Spleen (tissue), 11 donors: ENCODE results near the gene TMC1. TPM values are rescaled to one million over a fixed set of nuclear protein-coding genes. Genes with fewer than 3 reads are reported as not detected.

ENCODE experiments used
- DNase-seq: peaks from one replicate; pipeline ENCODE4 v3.0.0-alpha.2; 2020
- H3K27ac ChIP-seq, 8 donors: fragments of 200-600 bp; sonication (generic) in 7 of 8; 1 replicate in 4 of 8; 2 replicates in 4 of 8; pipeline versions ENCODE4 v1.5.0 to v1.8.0; 2016 to 2021; ENCODE audit warnings: inconsistent platforms in 4 of 8, mild to moderate bottlenecking in 4 of 8, moderate library complexity in 1 of 8
- H3K27me3 ChIP-seq, 7 donors: fragments of 200-600 bp; sonication (generic) in 6 of 7; replicated peaks in 1 of 7; 1 replicate in 4 of 7; 2 replicates in 3 of 7; pipeline versions ENCODE4 v1.5.0 to v1.8.0; 2016 to 2021; ENCODE audit warnings: inconsistent platforms in 3 of 7, mild to moderate bottlenecking in 1 of 7
- H3K36me3 ChIP-seq, 6 donors: fragments of 200-600 bp; sonication (generic) in 5 of 6; 1 replicate in 4 of 6; 2 replicates in 2 of 6; pipeline versions ENCODE4 v1.5.0 to v1.8.0; 2016 to 2021; ENCODE audit warnings: inconsistent platforms in 2 of 6
- H3K4me1 ChIP-seq, 6 donors: fragments of 200-600 bp; sonication (generic) in 5 of 6; 1 replicate in 3 of 6; 2 replicates in 3 of 6; pipeline versions ENCODE4 v1.5.0 to v1.8.0; 2016 to 2021; ENCODE audit warnings: inconsistent platforms in 3 of 6
- H3K4me3 ChIP-seq, 8 donors: fragments of 200-600 bp; sonication (generic) in 7 of 8; 1 replicate in 4 of 8; 2 replicates in 4 of 8; pipeline versions ENCODE4 v1.5.0 to v1.8.0; 2016 to 2021; ENCODE audit warnings: inconsistent platforms in 4 of 8, mild to moderate bottlenecking in 4 of 8, moderate library complexity in 2 of 8
- H3K9me3 ChIP-seq, 8 donors: fragments of 200-600 bp; sonication (generic) in 7 of 8; 1 replicate in 4 of 8; 2 replicates in 4 of 8; pipeline versions ENCODE4 v1.5.0 to v1.8.0; 2016 to 2021; ENCODE audit warnings: inconsistent platforms in 4 of 8
- POLR2A ChIP-seq, 3 donors: fragments of 450-650 bp; IDR thresholded peaks; one replicate each; pipeline ENCODE4 v1.5.1; 2017; ENCODE audit warnings: antibody characterized with exemption in 3 of 3, mild to moderate bottlenecking in 1 of 3
- POLR2AphosphoS5 ChIP-seq, 3 donors: sonication (generic); formaldehyde crosslinking; IDR thresholded peaks; one replicate each; pipeline ENCODE4 v1.5.1; 2017; ENCODE audit warnings: antibody characterized with exemption in 3 of 3
- WGBS, 5 donors: extraction: QIAGEN DNeasy Blood & Tissue Kit in 3 of 5; methylation state at CpG; one replicate each; pipeline versions ENCODE4 v1.1.5 to v1.1.7; 2013 to 2018; 5-methylcytosine and 5-hydroxymethylcytosine counted together
- intact Hi-C: fragments of 100-400 bp; cut with DNase I; formaldehyde crosslinking; loops from one replicate; pipeline ENCODE4 v1.15.0; 2023; ENCODE audit warnings: low total_unique reads
- polyA plus RNA-seq, 3 donors: library from polyadenylated mRNA; stranded (reverse); fragments of 200-250 nt; gene quantifications; one replicate each; pipeline ENCODE4 v1.2.1, GENCODE V29; 2013
- total RNA-seq, 7 donors: library from RNA; depleted of rRNA in 3 of 7; stranded (reverse); fragments of >200 nt in 3 of 7; fragmentation: NEBNext Ultra II Directional in 4 of 7; extraction: Animal tissue kit (Norgen Biotek cat#: 25700) in 4 of 7; gene quantifications; one replicate each; pipeline versions ENCODE4 v1.1.0 to v1.2.1, GENCODE V29; 2016 to 2021
- TF ChIP-seq, protein P1 (sequence below), 11 experiments: fragments of 200-600 bp in 7 of 11; fragments of 450-650 bp in 4 of 11; sonication (generic) in 4 of 11; IDR thresholded peaks in 8 of 11; conservative IDR thresholded peaks in 3 of 11; 1 replicate in 7 of 11; 2 replicates in 4 of 11; pipeline versions ENCODE4 v1.4.0 to v1.8.0; 2016 to 2021; ENCODE audit warnings: antibody characterized with exemption in 11 of 11, inconsistent platforms in 4 of 11, mild to moderate bottlenecking in 1 of 11
- donor health status: healthy with polysubstance abuse.
- donor health status: DM: no; HTN: no; CAD: no; lungs with moderate emphysema.
- donor health status: DM: no; HTN: no; CAD: no.
- donor health status: Bipolar disorder and iron deficiency.
- donor health status: healthy.
- donor health status: DM: no; HTN: no; CAD: no.
- donor health status: DM: yes; HTN: yes; CAD: no.

TMC1 gene
- total and polyA plus RNA-seq, 10 donors = 0.04 to 0.16 TPM; not detected in 8

DNA sequence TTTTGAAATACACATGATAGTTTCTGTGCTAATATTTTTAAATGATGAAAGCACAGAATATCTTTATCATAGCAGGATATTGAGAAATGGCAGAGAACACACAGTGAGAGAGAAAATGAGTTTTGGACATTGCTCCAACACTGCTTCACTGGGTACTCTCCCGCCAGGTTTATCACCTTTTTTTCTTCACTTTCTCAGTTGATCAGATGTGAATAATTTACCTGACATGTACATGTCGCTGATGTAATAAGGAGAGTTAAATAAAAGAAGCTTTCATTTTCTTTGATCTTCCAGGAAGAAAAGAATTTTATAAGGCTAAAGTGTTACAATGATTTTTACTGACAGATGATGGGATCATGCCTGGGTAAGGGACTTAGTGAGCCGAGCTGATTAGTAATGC lies 297.0 kb downstream of the TMC1 start:
- intact Hi-C loops = no loop called here
- H3K4me3 ChIP-seq = no peak overlapping the region
- H3K27ac ChIP-seq = no peak overlapping the region
- no peaks in the 10 kb centered on the region for H3K36me3 ChIP-seq
- peaks cover 0 to 9% (median 0%) of the 10 kb centered on the region in 7 donors for H3K27me3 ChIP-seq
- no peaks in the 10 kb centered on the region for H3K9me3 ChIP-seq
- WGBS, 5 donors = 82 to 93% (median 84%) methylated on average over 3 of the region's 3 CpGs
- TF ChIP-seq POLR2A (IDR thresholded peaks at IDR 0.05) = no peak
- no peak for TF ChIP-seq POLR2AphosphoS5 (IDR thresholded peaks at IDR 0.05)
- TF ChIP-seq, protein P1, sequence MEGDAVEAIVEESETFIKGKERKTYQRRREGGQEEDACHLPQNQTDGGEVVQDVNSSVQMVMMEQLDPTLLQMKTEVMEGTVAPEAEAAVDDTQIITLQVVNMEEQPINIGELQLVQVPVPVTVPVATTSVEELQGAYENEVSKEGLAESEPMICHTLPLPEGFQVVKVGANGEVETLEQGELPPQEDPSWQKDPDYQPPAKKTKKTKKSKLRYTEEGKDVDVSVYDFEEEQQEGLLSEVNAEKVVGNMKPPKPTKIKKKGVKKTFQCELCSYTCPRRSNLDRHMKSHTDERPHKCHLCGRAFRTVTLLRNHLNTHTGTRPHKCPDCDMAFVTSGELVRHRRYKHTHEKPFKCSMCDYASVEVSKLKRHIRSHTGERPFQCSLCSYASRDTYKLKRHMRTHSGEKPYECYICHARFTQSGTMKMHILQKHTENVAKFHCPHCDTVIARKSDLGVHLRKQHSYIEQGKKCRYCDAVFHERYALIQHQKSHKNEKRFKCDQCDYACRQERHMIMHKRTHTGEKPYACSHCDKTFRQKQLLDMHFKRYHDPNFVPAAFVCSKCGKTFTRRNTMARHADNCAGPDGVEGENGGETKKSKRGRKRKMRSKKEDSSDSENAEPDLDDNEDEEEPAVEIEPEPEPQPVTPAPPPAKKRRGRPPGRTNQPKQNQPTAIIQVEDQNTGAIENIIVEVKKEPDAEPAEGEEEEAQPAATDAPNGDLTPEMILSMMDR (IDR thresholded peaks at IDR 0.05 in 8 of 11, conservative IDR thresholded peaks at IDR 0.05 in 3 of 11) = no peak
- no peaks in the 10 kb centered on the region for H3K4me1 ChIP-seq
- DNase-seq = no peak

DNA sequence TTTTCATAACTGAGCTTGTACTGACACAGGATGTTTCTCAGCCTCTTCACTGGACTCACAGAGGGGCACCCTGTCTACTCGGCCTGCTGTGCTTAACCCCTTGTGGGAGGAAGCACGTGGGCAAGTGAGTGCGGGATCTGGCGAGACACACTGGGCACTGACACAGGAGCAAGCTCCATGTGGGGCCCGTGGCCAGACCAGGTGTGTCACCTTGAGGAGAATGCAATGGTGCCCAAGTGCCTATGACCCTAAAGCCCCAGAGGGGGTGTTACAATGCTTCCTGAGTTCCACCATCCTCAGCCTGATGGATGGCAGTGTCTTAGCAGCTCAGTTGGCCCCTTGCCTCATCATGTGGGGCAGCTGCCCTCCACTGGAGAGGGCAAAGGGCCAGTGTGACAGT lies 302.6 kb downstream of the TMC1 start:
- Histone ChIP-seq H3K36me3 (no peaks in the 10 kb centered on the region), H3K4me3 (no peak overlapping the region), H3K27ac (no peak overlapping the region), H3K27me3 (peaks cover 0 to 7% (median 0%) of the 10 kb centered on the region in 7 donors), H3K9me3 (no peaks in the 10 kb centered on the region), H3K4me1 (no peaks in the 10 kb centered on the region)
- DNase-seq = no peak
- WGBS, 5 donors = 64 to 88% (median 71%) methylated on average over 5 of the region's 5 CpGs
- intact Hi-C loops = loop anchor here (5.0 kb wide), 1 partner anchor 547 kb away; no protein-coding TSS in a partner anchor
- TF ChIP-seq, protein P1 (IDR thresholded peaks at IDR 0.05 in 8 of 11, conservative IDR thresholded peaks at IDR 0.05 in 3 of 11) = no peak
- TF ChIP-seq POLR2A (IDR thresholded peaks at IDR 0.05) (no peak), POLR2AphosphoS5 (IDR thresholded peaks at IDR 0.05) (no peak)

DNA sequence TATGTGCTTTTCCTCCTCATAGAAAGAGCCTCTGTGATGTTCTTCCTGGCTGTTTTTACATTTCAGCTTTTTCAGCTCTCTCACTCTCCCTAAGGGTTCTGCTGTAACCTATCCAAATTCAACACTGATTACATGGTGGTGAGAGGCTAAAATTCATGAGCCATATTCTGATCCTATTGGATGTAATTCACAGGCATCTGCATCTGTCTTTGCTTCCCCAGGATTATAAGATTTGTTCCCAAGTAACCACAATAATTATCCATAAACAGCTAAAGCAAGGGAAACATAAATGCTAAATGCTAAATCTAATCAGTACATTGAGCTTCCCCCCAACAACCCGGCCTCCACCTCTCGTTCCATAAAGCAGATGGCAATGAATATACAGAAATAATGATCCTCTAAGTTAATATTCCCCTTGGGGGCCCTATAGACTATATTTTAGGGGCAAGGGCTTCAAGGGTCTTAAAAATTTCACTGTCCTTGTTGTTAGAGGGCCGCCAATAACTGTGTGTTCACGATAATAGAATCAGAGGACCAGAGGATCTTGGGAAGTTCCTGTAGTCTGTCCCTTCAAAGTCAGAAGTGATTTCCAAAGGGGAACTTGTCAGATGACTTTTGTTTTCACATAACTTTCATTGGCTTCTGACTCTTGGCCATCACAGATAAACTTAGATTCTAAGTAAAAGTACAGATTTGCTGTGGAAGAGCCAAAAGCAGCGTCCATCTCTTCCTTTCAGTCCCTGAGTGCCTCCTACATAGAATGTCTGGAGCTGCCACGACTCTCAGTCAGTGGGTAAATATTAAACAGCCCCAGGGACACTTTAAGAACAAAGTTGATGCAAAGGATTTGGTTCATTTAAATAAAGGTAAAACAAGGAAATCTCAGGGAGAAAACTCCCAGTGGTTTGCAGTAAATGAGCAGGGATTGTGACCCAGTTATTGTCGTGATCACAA lies 305.9 kb downstream of the TMC1 start:
- H3K27ac ChIP-seq = no peak overlapping the region
- intact Hi-C loops = no loop called here
- no peaks in the 10 kb centered on the region for H3K9me3 ChIP-seq
- DNase-seq = no peak
- whole genome bisulfite sequencing, 5 donors = 76 to 85% (median 82%) methylated on average over 7 of the region's 7 CpGs
- H3K27me3 ChIP-seq = peaks cover 0 to 7% (median 0%) of the 10 kb centered on the region in 7 donors
- no peaks in the 10 kb centered on the region for H3K4me1 ChIP-seq
- H3K4me3 ChIP-seq = no peak overlapping the region
- no peaks in the 10 kb centered on the region for H3K36me3 ChIP-seq
- TF ChIP-seq POLR2AphosphoS5 (IDR thresholded peaks at IDR 0.05) (no peak), POLR2A (IDR thresholded peaks at IDR 0.05) (no peak)

DNA sequence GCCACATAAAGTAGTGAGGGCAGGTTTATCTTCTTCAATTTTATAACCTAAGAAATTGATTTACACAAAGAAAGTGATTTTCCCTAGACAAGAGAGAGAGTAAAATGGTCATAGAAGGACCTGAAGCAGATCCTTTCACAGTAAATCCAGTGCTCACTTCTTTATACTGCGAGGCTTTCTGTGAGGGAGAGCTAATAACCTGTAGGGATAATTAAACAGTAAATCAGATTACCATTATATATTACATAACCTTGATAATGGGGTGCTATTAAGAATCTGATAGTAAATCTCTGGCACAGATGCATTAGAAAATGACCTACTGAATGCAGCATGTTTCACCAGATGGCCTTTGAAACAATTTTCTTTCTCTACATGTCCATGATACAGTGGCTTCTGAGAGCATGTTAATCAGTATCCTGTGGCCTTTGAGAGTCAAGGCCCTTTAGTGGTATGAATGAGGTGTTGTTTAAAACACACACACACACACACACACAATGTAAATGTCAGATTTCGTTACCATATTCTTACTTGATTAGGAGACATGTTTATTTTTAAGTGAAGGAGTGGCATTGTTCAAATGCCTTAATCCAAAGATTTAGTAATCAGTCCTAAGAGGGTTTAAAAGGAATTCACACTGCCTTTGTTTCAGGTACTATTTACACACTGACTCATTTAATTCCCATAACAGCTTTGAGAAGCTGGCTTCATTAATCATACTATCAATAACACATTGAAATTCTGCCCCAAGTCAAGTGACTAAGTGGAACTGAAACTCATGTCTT lies 306.7 kb downstream of the TMC1 start:
- Histone ChIP-seq H3K27me3 (peaks cover 0 to 7% (median 0%) of the 10 kb centered on the region in 7 donors), H3K36me3 (no peaks in the 10 kb centered on the region), H3K9me3 (no peaks in the 10 kb centered on the region), H3K4me3 (no peak overlapping the region), H3K4me1 (no peaks in the 10 kb centered on the region), H3K27ac (no peak overlapping the region)
- TF ChIP-seq POLR2A (IDR thresholded peaks at IDR 0.05) = no peak
- no peak for TF ChIP-seq POLR2AphosphoS5 (IDR thresholded peaks at IDR 0.05)
- TF ChIP-seq, protein P1 (IDR thresholded peaks at IDR 0.05 in 8 of 11, conservative IDR thresholded peaks at IDR 0.05 in 3 of 11) = no peak
- WGBS, 5 donors = 59 to 81% (median 72%) methylated on average over 2 of the region's 2 CpGs
- intact Hi-C loops = no loop called here
- no peak for DNase-seq
